Peyer's patch (tissue), 4 donors: Measurements from ENCODE around the gene GABARAP.

Source experiments
- POLR2A ChIP-seq, 2 donors: fragments of 450-650 bp; IDR thresholded peaks; one replicate each; pipeline ENCODE4 v1.5.1; 2017; ENCODE audit warnings: antibody characterized with exemption in 2 of 2, mild to moderate bottlenecking in 2 of 2, moderate library complexity in 2 of 2
- TF ChIP-seq, protein P1 (sequence below), 6 experiments: fragments of 450-650 bp in 4 of 6; fragments of 200-600 bp in 2 of 6; sonication (generic) in 1 of 6; IDR thresholded peaks; one replicate each; pipeline ENCODE4 v1.5.1; 2017 to 2019; ENCODE audit warnings: antibody characterized with exemption in 6 of 6, mild to moderate bottlenecking in 3 of 6, moderate library complexity in 1 of 6

GRCh38 chr17:7241783-7242716 lies at the start of gene GABARAP:
- TF ChIP-seq, protein P1, sequence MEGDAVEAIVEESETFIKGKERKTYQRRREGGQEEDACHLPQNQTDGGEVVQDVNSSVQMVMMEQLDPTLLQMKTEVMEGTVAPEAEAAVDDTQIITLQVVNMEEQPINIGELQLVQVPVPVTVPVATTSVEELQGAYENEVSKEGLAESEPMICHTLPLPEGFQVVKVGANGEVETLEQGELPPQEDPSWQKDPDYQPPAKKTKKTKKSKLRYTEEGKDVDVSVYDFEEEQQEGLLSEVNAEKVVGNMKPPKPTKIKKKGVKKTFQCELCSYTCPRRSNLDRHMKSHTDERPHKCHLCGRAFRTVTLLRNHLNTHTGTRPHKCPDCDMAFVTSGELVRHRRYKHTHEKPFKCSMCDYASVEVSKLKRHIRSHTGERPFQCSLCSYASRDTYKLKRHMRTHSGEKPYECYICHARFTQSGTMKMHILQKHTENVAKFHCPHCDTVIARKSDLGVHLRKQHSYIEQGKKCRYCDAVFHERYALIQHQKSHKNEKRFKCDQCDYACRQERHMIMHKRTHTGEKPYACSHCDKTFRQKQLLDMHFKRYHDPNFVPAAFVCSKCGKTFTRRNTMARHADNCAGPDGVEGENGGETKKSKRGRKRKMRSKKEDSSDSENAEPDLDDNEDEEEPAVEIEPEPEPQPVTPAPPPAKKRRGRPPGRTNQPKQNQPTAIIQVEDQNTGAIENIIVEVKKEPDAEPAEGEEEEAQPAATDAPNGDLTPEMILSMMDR (IDR thresholded peaks at IDR 0.05) = no peak
- TF ChIP-seq POLR2A (IDR thresholded peaks at IDR 0.05) = peak; percentile 47 to 59
